Pulmonary artery endothelial cell (primary cell): ENCODE measurements around the gene OR6N1. TPM values are rescaled to one million over a fixed set of nuclear protein-coding genes. Genes with fewer than 3 reads are reported as not detected.

ENCODE experiments used
- DNase-seq: peaks from one replicate; pipeline ENCODE4 v3.0.0-alpha.2; 2011; ENCODE audit warnings: low read depth, low spot score
- total RNA-seq: library from RNA; depleted of rRNA; stranded (reverse); fragments of >200 nt; gene quantifications from 2 replicates; pipeline ENCODE4 v1.2.3, GENCODE V29; 2014

OR6N1 gene
- total RNA-seq, 1 donor from 2014 or later, result not detected

GRCh38 chr1:158752155-158752712 lies 19.8 kb downstream of the OR6N1 start:
- DNase-seq, result no peak

DNA sequence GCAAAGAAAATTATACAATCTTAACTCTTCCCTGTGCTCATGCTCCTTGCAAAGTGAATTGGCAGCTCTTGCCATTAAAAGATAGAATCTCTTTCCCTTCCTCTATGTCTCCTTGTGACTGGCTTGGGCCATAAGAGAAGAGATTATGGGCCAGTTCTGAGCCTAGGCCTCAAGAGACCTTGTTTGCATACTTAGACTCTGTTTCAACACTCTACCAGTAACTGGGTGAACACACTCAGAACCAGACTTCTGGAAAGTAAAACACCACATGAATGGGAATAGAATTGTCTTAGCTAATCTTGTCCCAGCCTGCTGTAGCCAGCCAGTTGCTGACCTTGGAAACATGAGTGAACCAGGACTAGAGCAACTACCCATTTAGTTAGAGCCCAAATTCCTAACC lies 36.1 kb downstream of the OR6N1 start:
- no peak for DNase-seq

- no peak for DNase-seq
These were observed 39.5 kb downstream of the OR6N1 start for GRCh38 chr1:158732524-158732923.

- no peak for DNase-seq
These were observed 40.3 kb downstream of the OR6N1 start for GRCh38 chr1:158731707-158732106.

DNA sequence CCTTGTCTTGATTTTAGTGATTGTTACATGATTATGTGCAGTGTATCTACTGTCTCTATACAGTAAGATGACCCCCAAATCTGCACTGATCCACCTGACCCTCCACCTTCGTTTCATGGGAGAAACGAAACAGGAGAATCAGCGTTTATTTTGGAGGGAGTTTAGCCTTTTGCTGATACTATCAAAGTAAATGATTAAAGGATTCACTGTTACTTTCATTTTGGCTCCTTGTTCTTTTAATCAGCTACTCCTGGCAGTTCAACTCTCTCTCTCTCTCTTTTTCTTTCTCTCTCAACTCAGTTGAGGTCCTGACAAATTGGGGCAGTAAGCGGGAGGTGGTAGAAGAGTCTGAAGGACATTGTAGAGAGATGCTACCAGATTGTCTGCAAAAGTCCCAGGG lies 41.5 kb downstream of the OR6N1 start:
- DNase-seq, result no peak

GRCh38 chr1:158728510-158729225 lies 43.3 kb downstream of the OR6N1 start:
- no peak for DNase-seq

GRCh38 chr1:158724442-158724841 lies 47.6 kb downstream of the OR6N1 start:
- DNase-seq, result no peak

GRCh38 chr1:158720620-158721019 lies 51.4 kb downstream of the OR6N1 start, which contains the start of gene OR6K3:
OR6K3 (minus strand) TSS chr1:158720720; CDS start chr1:158718115, 2,605 bp downstream.
- DNase-seq, result no peak

- DNase-seq, result no peak
These were observed 52.3 kb downstream of the OR6N1 start for GRCh38 chr1:158719664-158720063.

DNA sequence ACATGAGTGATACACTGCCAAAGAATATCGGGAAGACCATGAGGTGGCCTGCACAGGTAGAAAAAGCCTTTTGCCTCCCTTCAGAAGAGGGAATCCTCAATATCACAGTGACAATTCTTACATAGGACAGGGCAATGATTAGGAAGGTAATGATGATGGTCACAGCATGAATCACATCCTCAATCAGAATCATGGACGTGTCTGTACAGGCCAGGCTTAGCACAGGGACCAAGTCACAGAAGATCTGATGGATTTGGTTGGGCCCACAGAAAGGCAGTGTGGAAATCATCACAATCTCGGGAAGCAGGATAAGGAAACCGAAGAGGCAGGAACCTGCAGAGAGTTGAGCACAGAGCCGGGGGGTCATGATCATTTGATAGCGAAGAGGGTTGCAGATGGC lies 54.7 kb downstream of the OR6N1 start:
- DNase-seq, result no peak

GRCh38 chr1:158716335-158716734 lies 55.7 kb downstream of the OR6N1 start:
- no peak for DNase-seq

GRCh38 chr1:158714754-158715153 lies 57.2 kb downstream of the OR6N1 start:
- no peak for DNase-seq

Other genes starting within 250 kb of the OR6N1 start
- not detected in 2 replicates for gene OR6Y1, start 217.8 kb downstream of the OR6N1 start, total RNA-seq
- not detected in 2 replicates for gene OR6P1, start 201.6 kb downstream of the OR6N1 start, total RNA-seq
- not detected in 2 replicates for gene OR10X1, start 192.3 kb downstream of the OR6N1 start, total RNA-seq
- gene OR10Z1, start 166.9 kb downstream of the OR6N1 start, total RNA-seq, result not detected in 2 replicates
- 0.13 and 0.14 TPM in 2 replicates for gene SPTA1, start 85.5 kb downstream of the OR6N1 start, total RNA-seq
- not detected in 2 replicates for gene OR6K2, start 71.5 kb downstream of the OR6N1 start, total RNA-seq
- gene OR6K3, start 51.5 kb downstream of the OR6N1 start, total RNA-seq, result not detected in 2 replicates
- gene OR6K6, start 17.5 kb downstream of the OR6N1 start, total RNA-seq, result not detected in 2 replicates
- gene OR6N2, start 9.0 kb upstream of the OR6N1 start, total RNA-seq, result not detected in 2 replicates
- gene MNDA, start 59.2 kb upstream of the OR6N1 start, total RNA-seq, result not detected in 2 replicates
- not detected in 2 replicates for gene PYHIN1, start 159.4 kb upstream of the OR6N1 start, total RNA-seq
- 117 and 121 TPM in 2 replicates for gene IFI16, start 237.7 kb upstream of the OR6N1 start, total RNA-seq